Measurements from ENCODE around the gene SAMD4B.
"Not testable (repeated sequence)": the region's sequence is repeated elsewhere in the genome, so short reads cannot be mapped to it uniquely, and the experiment has no call there.

SAMD4B gene

DNA sequence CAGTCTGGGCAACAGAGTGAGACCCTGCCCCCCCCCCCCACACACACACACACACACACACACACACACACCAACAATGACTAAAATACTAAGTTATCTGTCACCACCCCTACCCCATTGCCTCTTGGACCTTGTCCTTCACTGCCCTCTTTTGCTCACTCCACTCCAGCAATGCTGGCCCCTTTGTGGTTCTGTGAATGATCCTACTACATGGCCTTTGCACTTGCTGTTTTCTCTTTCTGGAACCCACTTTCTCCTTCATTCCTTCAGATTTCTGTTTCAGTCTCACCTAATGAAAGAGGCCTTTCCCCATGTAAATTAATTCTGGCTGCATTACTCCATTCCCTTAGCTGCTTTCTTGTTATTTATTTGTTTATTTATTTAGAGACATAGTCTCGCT lies 2.5 kb upstream of the SAMD4B start:
- no peak for DNase-seq

DNA sequence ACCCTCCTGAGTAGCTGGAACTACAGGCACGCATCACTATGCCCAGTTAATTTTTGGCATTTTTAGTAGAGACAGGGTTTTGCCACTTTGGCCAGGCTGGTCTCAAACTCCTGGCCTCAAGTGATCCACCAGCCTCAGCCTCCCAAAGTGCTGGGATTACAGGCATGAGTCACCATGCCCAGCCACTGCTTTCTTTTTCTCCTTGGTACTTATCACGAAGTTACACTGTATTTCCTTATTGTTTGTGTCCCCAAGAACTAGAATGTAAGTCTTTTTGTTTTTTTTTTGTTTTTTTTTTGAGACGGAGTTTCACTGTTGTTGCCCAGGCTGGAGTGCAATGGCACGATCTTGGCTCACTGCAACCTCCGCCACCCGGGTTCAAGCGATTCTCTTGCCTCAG lies 2.1 kb upstream of the SAMD4B start:
- DNase-seq = not testable (repeated sequence)

- DNase-seq = no peak
Measured at GRCh38 chr19:39341129-39341718, 997 bp upstream of the SAMD4B start.

DNA sequence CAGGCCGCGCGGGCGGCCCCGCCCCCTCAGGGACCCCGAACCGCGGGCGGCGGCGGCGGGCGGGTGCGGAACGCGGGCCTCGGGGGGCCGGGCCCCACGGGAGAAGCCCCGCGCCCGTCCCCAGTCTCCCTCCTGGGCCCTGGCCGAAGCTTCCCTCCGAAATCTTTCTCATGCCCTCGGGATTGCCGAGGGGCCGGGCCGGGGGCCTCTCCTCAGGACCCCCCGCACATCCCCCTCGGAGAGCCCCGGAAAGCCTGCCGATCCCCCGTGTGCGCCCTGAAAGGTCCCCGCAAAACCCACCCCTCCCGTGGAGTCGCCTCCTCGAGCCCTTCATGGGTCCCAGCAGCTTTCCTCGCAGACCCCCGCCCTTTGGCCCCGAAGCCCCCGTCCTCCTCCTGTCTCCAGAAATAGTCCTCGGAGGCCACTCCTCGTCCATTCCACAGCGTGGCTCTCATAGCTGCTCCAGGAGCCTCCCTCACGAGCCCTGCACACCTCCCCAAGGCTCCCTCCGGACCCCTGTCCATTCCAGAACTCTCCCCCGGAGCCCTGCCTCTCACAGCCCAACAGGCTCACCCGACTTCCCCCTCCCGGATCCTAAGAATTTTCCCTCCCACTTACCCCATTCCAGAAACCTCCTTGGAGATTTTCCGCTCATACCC lies 555 bp downstream of the SAMD4B start:
- DNase-seq = no peak

DNA sequence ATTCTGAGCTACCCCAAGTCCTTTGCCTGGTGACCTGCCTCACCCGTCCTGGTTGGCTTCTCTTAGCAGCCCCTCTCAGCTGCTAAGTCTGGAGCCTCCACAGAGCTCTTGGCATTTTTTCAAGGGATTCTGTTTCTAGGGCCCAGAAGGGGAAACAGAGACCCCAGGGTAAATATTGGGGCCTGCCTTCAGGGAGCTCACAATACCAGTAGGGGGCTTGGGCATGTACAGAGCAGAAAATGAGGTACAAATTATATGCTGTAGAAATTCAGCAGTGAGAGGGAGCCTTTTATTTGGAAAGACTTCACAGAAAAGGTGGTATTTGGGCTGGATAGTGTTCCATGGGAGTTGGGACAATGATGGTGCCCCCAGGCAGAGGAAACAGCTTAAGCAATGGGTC lies 3.7 kb downstream of the SAMD4B start:
- no peak for DNase-seq

GRCh38 chr19:39347332-39348164 lies 5.3 kb downstream of the SAMD4B start:
- DNase-seq = no peak

DNA sequence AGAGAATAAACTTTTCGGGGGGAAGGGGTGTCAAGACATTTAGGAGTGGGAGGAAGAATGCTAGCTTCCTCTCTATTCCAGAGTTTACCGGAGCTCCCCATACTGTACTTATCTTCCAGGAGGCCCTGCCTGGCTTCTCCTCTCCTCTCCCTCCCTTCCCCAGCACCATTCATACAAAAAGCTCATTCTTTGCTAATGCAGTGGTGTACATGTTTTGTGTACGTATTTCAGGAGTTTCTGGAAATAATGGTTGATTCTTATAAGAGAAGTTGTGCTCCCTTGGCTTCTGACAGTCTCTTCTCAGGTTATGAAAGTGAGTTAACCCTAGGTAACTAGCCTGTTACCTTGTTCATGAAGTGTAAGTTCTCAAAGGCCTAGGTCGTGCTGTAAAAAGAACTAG lies 7.1 kb downstream of the SAMD4B start:
- no peak for DNase-seq

DNA sequence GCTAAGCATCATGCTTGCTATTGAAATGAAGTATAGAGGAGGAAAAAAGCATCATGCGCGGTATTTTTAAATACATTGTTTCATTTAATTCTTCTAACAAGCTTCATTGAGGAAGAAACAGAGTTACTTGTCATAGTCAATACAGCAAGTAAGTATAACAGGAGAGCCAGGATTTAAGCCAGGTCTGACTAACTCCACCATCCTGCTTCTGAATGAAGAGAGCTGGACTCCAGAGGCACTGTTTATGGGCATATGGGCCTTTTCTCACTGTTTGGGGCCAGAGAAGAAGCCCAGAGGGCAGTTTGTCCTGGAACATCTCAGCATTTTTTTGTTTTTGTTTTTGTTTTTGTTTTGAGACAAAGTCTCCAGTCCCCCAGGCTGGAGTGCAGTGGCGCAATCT lies 7.9 kb downstream of the SAMD4B start:
- DNase-seq = no peak

DNA sequence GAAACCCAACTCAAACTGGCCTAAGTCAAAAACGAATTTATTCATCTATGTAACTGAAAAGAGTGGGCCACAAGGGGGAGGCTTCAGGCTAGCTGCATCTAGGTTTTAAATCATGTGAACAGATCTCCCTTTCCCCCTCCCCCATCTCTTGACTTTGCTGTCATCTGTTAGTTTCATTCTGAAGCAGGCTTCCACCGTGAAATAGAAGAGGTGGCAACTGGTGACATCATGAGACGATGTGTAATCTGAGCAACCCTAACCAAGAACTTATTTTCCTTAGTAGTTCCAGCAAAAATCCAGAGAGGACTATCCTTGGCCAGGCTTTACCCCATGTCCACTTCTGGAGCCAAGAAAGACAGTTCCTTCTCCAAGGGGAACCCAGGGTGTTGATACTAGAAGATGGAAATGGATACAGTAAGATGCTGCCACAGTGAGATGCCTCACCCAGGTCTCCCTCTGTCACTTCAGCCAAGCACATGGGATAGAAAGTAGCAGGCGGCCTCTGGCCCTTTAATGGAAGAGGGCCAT lies 9.4 kb downstream of the SAMD4B start:
- peak; percentile 38 to 52 for DNase-seq

GRCh38 chr19:39352381-39353255 lies 10.4 kb downstream of the SAMD4B start:
- no peak for DNase-seq

DNA sequence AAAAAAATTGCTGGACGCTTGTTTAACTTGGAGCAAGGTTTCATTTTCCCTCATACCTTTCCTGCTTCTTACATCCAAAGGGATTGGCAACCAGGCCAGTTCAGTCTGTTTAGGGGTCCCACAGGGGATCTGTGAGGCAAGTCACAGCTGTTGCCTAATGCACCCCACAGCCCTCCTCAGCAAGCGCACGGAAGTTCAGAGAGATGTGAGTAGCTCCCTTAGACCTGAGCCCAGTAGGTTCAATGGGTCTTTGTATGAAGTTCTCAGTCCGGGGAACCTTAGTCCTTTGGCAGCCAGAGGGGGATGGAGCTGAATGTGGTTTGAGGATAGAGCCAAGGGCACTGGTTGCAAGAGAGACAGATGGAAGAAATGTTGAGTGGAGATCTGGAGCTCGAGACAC lies 13.0 kb downstream of the SAMD4B start:
- DNase-seq = no peak

- DNase-seq = no peak
Measured at GRCh38 chr19:39356073-39356472, 13.9 kb downstream of the SAMD4B start.

GRCh38 chr19:39356647-39357046 lies 14.4 kb downstream of the SAMD4B start:
- DNase-seq = no peak

GRCh38 chr19:39359026-39359425 lies 16.8 kb downstream of the SAMD4B start:
- DNase-seq = no peak

- no peak for DNase-seq
Measured at GRCh38 chr19:39360599-39360998, 18.4 kb downstream of the SAMD4B start.

DNA sequence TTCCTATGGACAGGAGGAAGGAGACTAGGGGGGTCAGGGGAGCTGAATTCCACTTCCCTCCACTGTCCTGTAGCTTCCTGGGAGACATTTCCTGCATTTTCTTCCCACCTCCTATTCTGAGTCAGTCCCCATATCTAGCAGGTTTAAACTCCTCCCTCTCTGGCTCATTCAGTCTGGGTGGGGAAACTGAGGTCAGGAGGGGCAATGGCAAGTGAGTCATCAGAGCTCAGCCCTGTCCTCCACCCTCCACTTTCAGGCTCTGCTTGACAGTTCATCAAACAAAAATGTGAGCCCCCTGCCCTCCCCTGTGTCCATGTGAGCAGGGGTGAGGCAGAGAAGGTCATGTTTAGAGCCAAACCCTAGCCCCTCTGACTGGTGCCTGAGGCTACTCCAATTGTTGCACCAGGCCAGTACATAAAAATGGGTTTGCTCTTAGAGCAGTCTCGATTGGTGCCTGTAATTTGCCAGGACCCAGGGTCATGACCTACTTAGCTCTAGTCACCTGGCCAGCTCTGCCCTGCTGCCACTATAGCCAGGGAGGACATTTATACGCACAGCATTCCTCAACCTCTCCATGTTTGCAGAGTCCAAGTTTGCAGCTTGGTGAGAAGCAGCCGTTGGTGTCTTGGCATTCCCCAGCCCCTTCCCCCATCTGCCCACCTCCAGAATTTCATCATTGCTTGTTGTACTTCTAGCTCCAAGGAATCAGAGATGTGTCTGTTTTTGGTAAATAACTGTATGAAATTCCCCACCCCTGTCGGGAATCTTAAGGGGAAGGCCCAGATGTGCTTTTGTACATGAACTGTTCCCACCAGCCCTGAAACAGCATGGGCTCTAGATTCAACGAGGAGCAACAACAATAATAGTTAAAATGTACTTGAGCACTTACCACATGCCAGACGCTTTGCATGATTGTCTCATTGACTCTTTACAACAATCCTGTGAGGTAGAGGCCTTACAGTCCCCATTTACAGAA lies 20.7 kb downstream of the SAMD4B start:
- DNase-seq = no peak

- peak in 1 of 2 donors; percentile 35 for DNase-seq
Measured at GRCh38 chr19:39363901-39364457, 21.8 kb downstream of the SAMD4B start.

GRCh38 chr19:39365531-39365930 lies 23.3 kb downstream of the SAMD4B start:
- no peak for DNase-seq

- no peak for DNase-seq
Measured at GRCh38 chr19:39369200-39369599, 27.0 kb downstream of the SAMD4B start.

GRCh38 chr19:39370735-39371134 lies 28.5 kb downstream of the SAMD4B start:
- DNase-seq = no peak
